OCI-LY1 (cell line): ENCODE data around the gene VMP1.

Experiments
- CTCF ChIP-seq: fragments of 200-600 bp; sonication (generic), shearing (Covaris generic); IDR thresholded peaks from 2 replicates; pipeline ENCODE4 v1.5.1; 2017; ENCODE audit warnings: mild to moderate bottlenecking, antibody characterized with exemption, low read length, moderate library complexity, mixed read lengths
- EZH2 ChIP-seq: fragments of 200-600 bp; sonication (generic), shearing (Covaris generic); IDR thresholded peaks from 2 replicates; pipeline ENCODE4 v1.8.0; 2017; ENCODE audit warnings: borderline replicate concordance, mixed run types, mild to moderate bottlenecking, antibody characterized with exemption, low read length, moderate library complexity, mixed read lengths

DNA sequence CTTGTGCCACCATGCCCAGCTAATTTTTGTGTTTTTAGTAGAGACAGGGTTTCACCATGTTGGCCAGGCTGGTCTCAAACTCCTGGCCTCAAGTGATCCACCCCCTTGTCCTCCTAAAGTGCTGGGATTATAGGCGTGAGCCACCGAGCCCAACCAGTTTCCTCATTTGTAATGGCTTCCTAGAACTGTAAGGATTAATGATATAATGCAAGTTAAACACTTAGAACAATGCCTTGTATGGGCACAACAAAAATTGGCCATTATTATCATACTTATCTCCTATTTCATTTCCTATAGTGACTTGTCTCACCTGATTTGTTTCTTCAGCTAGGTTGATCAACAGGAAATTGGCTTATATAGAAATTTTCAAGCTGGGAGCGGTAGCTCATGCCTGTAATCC, 171.2 kb downstream of the VMP1 start:
- TF ChIP-seq CTCF (no peak), EZH2 (no peak)
